Peyer's patch (tissue), 4 donors: ENCODE results near the gene ELANE. TPM values are rescaled to one million over a fixed set of nuclear protein-coding genes. Genes with fewer than 3 reads are reported as not detected.
A peak's percentile ranks its signal among the peaks of the same experiment; 100 is the strongest.

Source experiments
- DNase-seq, 3 donors: peaks; one replicate each; pipeline ENCODE4 v3.0.0-alpha.2; 2017 to 2019
- H3K27ac ChIP-seq, 4 donors: fragments of 200-600 bp; sonication (generic); one replicate each; pipeline ENCODE4 v1.5.1; 2016 to 2019
- H3K27me3 ChIP-seq, 2 donors: fragments of 200-600 bp; sonication (generic); one replicate each; pipeline ENCODE4 v1.5.1; 2019
- H3K36me3 ChIP-seq, 3 donors: fragments of 200-600 bp; sonication (generic); one replicate each; pipeline ENCODE4 v1.5.1; 2016 to 2019
- H3K4me1 ChIP-seq, 4 donors: fragments of 200-600 bp; sonication (generic); one replicate each; pipeline ENCODE4 v1.5.1; 2016 to 2019
- H3K4me3 ChIP-seq, 4 donors: fragments of 200-600 bp; sonication (generic); 1 replicate in 3 of 4; 2 replicates in 1 of 4; pipeline ENCODE4 v1.5.1; 2016 to 2019; ENCODE audit warnings: mild to moderate bottlenecking in 1 of 4
- H3K9me3 ChIP-seq, 4 donors: fragments of 200-600 bp; sonication (generic); one replicate each; pipeline ENCODE4 v1.5.1; 2016 to 2019; ENCODE audit warnings: mild to moderate bottlenecking in 1 of 4
- CTCF ChIP-seq, 6 experiments: fragments of 450-650 bp in 4 of 6; fragments of 200-600 bp in 2 of 6; sonication (generic) in 1 of 6; IDR thresholded peaks; one replicate each; pipeline ENCODE4 v1.5.1; 2017 to 2019; ENCODE audit warnings: antibody characterized with exemption in 6 of 6, mild to moderate bottlenecking in 3 of 6, moderate library complexity in 1 of 6
- POLR2A ChIP-seq, 2 donors: fragments of 450-650 bp; IDR thresholded peaks; one replicate each; pipeline ENCODE4 v1.5.1; 2017; ENCODE audit warnings: antibody characterized with exemption in 2 of 2, mild to moderate bottlenecking in 2 of 2, moderate library complexity in 2 of 2
- total RNA-seq, 4 donors: library from RNA; depleted of rRNA; stranded (reverse); fragments of >200 nt; gene quantifications; one replicate each; pipeline ENCODE4 v1.1.0, GENCODE V29; 2016

The ELANE gene
- total RNA-seq, 4 donors from 2014 or later, result not detected

DNA sequence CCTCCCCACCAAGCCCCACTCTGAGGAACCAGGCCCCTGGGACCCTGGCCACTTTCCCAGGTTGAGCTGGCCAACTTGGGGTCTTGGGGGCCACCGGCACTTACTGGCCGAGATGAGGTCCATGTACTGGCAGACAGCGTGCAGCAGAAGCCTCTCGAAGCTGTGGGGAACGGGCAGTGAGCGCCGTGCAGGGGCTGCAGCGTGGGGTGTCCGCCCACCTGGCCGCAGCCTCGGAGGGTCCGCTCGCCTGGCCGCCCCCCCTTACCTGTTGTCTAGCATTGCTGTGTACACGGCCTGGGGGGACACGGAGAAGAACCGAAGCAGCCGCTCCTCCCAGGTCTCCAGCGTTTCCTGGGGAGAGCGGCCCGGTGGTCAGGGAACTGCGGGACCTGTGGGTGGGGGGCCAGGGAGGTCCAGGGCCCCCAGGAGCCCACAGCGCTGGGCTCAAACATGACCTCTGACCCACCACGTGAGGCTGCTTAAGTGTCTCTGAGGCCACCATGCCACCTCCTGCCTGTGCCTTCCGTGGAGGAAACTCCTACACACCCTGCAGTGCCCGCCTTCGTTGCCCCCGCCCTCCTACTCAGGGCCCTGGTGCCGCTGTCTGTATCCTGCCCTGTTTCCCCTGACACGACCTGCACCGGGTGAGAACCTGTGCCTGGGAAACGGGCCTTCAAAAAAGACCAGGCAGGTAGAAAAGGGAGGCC lies 47.4 kb downstream of the ELANE start:
- Histone ChIP-seq H3K27ac (no peak overlapping the region), H3K9me3 (no peaks in the 10 kb centered on the region), H3K4me3 (no peak overlapping the region), H3K4me1 (no peaks in the 10 kb centered on the region), H3K27me3 (no peaks in the 10 kb centered on the region), H3K36me3 (peaks cover 0 to 31% (median 0%) of the 10 kb centered on the region in 3 donors)
- no peak for DNase-seq
- no peak for TF ChIP-seq POLR2A (IDR thresholded peaks at IDR 0.05)
- no peak for TF ChIP-seq CTCF (IDR thresholded peaks at IDR 0.05)

DNA sequence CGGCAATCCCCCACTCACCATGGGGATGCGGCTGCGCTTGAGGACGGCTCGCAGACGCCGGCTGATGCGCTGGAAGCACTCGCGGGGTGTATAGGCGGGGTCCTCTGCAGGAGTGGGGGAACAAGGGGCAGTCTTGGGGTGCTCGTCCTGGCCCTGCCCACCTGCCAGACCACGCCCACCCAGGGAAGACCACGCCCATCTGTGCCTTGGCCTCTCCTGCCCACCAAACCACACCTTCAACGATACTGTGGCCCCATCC lies 47.9 kb downstream of the ELANE start:
- peak overlapping the region in 1 of 4 donors; percentile 19 for H3K27ac ChIP-seq
- no peak for DNase-seq
- TF ChIP-seq CTCF (IDR thresholded peaks at IDR 0.05) (no peak), POLR2A (IDR thresholded peaks at IDR 0.05) (no peak)
- no peaks in the 10 kb centered on the region for H3K27me3 ChIP-seq
- peaks cover 0 to 31% (median 0%) of the 10 kb centered on the region in 3 donors for H3K36me3 ChIP-seq
- H3K9me3 ChIP-seq, result no peaks in the 10 kb centered on the region
- H3K4me3 ChIP-seq, result no peak overlapping the region
- H3K4me1 ChIP-seq, result no peaks in the 10 kb centered on the region

DNA sequence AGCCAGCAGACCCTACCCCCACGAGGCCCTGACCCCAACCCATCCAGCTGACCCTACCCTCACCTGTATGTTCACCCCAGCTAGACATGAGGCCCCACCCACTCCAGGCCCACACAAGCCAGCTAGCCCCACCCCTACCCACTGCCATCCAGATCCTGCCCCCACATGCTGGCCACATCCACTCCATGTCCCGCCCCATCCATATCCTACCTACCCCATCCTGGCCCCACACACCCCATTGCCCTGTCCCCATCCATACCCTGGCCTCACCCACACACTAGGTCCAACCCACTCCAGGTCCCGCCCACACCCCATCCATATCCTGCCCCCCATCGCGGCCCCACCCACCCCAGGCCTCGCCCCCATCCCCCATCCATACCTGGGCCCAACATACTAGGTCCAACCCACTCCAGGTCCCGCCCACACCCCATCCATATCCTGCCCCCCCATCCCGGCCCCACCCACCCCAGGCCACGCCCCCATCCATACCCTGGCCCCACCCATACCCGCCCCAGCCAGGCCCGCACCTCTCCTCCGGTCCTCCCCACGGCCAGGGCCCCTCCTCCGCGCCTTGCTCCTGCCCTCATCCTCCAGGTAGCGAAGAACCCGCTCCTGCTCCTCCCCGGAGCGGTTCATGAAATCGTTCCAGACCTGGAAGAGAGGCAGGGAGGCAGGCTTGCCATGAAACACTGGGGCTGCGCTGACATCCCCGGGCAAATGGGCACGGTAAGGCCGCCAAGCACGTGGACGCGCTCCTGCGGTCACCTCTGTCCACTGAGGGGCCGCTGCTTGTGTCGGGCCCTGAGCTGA lies 48.4 kb downstream of the ELANE start:
- H3K27ac ChIP-seq, result peak overlapping the region in 1 of 4 donors; percentile 19
- DNase-seq, result peak in 1 of 3 donors; percentile 64
- H3K36me3 ChIP-seq, result peaks cover 0 to 31% (median 0%) of the 10 kb centered on the region in 3 donors

GRCh38 chr19:901216-902092 lies 49.4 kb downstream of the ELANE start:
- Histone ChIP-seq H3K9me3 (no peaks in the 10 kb centered on the region), H3K4me3 (no peak overlapping the region), H3K4me1 (peaks cover 0 to 2% (median 0%) of the 10 kb centered on the region in 4 donors), H3K36me3 (peaks cover 0 to 31% (median 0%) of the 10 kb centered on the region in 3 donors), H3K27me3 (no peaks in the 10 kb centered on the region), H3K27ac (no peak overlapping the region)
- TF ChIP-seq POLR2A (IDR thresholded peaks at IDR 0.05) (no peak), CTCF (IDR thresholded peaks at IDR 0.05) (no peak)
- DNase-seq, result no peak

More for the DNA sequence above, 48.4 kb downstream of the ELANE start:
- no peaks in the 10 kb centered on the region for H3K27me3 ChIP-seq
- no peaks in the 10 kb centered on the region for H3K9me3 ChIP-seq
- H3K4me1 ChIP-seq, result no peaks in the 10 kb centered on the region
- TF ChIP-seq CTCF (IDR thresholded peaks at IDR 0.05), result no peak
- TF ChIP-seq POLR2A (IDR thresholded peaks at IDR 0.05), result no peak
- no peak overlapping the region for H3K4me3 ChIP-seq

DNA sequence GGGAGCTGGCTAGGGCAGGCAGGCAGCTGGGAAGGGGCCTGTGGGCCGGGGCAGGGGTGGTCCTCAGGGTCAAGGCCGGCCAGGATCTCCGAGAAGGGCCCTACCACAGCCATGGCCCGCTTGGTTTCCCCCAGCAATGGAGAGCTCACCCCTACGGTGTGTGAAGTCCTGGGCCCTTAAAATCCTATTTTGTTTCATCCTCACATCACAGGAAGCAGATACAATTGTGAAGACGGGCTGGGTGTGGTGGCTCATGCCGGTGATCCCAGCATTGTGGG lies 49.9 kb downstream of the ELANE start:
- no peaks in the 10 kb centered on the region for H3K9me3 ChIP-seq
- H3K27ac ChIP-seq, result no peak overlapping the region
- H3K4me1 ChIP-seq, result peaks cover 0 to 4% (median 1%) of the 10 kb centered on the region in 4 donors
- no peak for TF ChIP-seq POLR2A (IDR thresholded peaks at IDR 0.05)
- TF ChIP-seq CTCF (IDR thresholded peaks at IDR 0.05), result no peak
- DNase-seq, result no peak
- H3K27me3 ChIP-seq, result no peaks in the 10 kb centered on the region
- H3K36me3 ChIP-seq, result peaks cover 0 to 29% (median 0%) of the 10 kb centered on the region in 3 donors
- no peak overlapping the region for H3K4me3 ChIP-seq
